IPS DF 4.7 (cell line): ENCODE measurements around the gene XRRA1.
"Not testable (repeated sequence)": the region's sequence is repeated elsewhere in the genome, so short reads cannot be mapped to it uniquely, and the experiment has no call there.

Source experiments
- DNase-seq: peaks from one replicate; pipeline ENCODE4 v3.0.0-alpha.2; 2013; ENCODE audit warnings: low spot score; ENCODE audit errors: extremely low read depth

XRRA1 gene

GRCh38 chr11:74948898-74949752 is at the start of gene XRRA1, which contains the start of gene SPCS2:
TSS of gene XRRA1 (minus strand) at chr11:74949091. CDS start at chr11:74940878, 8,213 bp downstream.
TSS of gene SPCS2 (plus strand) at chr11:74949266. CDS start at chr11:74949286, 20 bp downstream.
- DNase-seq: peak; percentile 92

- DNase-seq: no peak
Observed at GRCh38 chr11:74992852-74993251, 44.0 kb upstream of the XRRA1 start.

GRCh38 chr11:74990941-74991340 is 42.0 kb upstream of the XRRA1 start:
- no peak for DNase-seq

GRCh38 chr11:74990150-74990549 is 41.3 kb upstream of the XRRA1 start:
- not testable (repeated sequence) for DNase-seq

GRCh38 chr11:74989260-74989638 is 40.4 kb upstream of the XRRA1 start:
- no peak for DNase-seq

- peak; percentile 51 for DNase-seq
Observed at GRCh38 chr11:74988541-74989259, 39.8 kb upstream of the XRRA1 start, which contains the start of gene NEU3. TSS of gene NEU3 (plus strand) at chr11:74988933. CDS start at chr11:74989061, 128 bp downstream.

GRCh38 chr11:74984730-74985129 is 35.8 kb upstream of the XRRA1 start:
- no peak for DNase-seq

GRCh38 chr11:74984070-74984469 is 35.2 kb upstream of the XRRA1 start:
- no peak for DNase-seq

- no peak for DNase-seq
Observed at GRCh38 chr11:74981888-74982287, 33.0 kb upstream of the XRRA1 start.

GRCh38 chr11:74980634-74981033 is 31.7 kb upstream of the XRRA1 start:
- no peak for DNase-seq

GRCh38 chr11:74978041-74978440 is 29.1 kb upstream of the XRRA1 start:
- no peak for DNase-seq

- DNase-seq: no peak
Observed at GRCh38 chr11:74971424-74971823, 22.5 kb upstream of the XRRA1 start.

GRCh38 chr11:74970852-74971395 is 22.0 kb upstream of the XRRA1 start:
- DNase-seq: no peak

- no peak for DNase-seq
Observed at GRCh38 chr11:74966651-74967050, 17.8 kb upstream of the XRRA1 start.

GRCh38 chr11:74960128-74960527 is 11.2 kb upstream of the XRRA1 start:
- DNase-seq: not testable (repeated sequence)

GRCh38 chr11:74957937-74958629 is 9.2 kb upstream of the XRRA1 start:
- DNase-seq: no peak

- DNase-seq: no peak
Observed at GRCh38 chr11:74956397-74957015, 7.6 kb upstream of the XRRA1 start.

GRCh38 chr11:74954199-74954598 is 5.3 kb upstream of the XRRA1 start:
- no peak for DNase-seq

- no peak for DNase-seq
Observed at GRCh38 chr11:74953451-74953850, 4.6 kb upstream of the XRRA1 start.

GRCh38 chr11:74952752-74953151 is 3.9 kb upstream of the XRRA1 start:
- no peak for DNase-seq

- no peak for DNase-seq
Observed at GRCh38 chr11:74951226-74951625, 2.3 kb upstream of the XRRA1 start.
